B cell (primary cell): ENCODE data around the gene BTBD17. TPM values are rescaled to one million over a fixed set of nuclear protein-coding genes. Genes with fewer than 3 reads are reported as not detected.

ENCODE experiments used
- ATAC-seq: fragments of 200-7000 bp; cut with Tn5 transposase; one replicate; pipeline ENCODE4 v1.10.0; 2021; ENCODE audit warnings: low read depth, mild to moderate bottlenecking, moderate number of reproducible peaks, moderate library complexity
- CTCF ChIA-PET: fragments of 350-600 bp; sonication (Branson Sonifier 250); formaldehyde crosslinking; loops from one replicate; lab custom pipeline; 2021; ENCODE audit warnings: antibody characterized with exemption, inconsistent platforms; lab: Charles Lee
- POLR2A ChIA-PET: fragments of 350-600 bp; sonication (Branson Sonifier 250); formaldehyde crosslinking; loops from one replicate; lab custom pipeline; 2021; ENCODE audit warnings: antibody characterized with exemption; lab: Charles Lee
- DNase-seq: peaks from one replicate; pipeline ENCODE4 v3.0.0; 2013
- H2AFZ ChIP-seq: 2 replicates; pipeline ENCODE4 v1.6.1; 2012; ENCODE audit warnings: mild to moderate bottlenecking, low read depth, low read length; ENCODE audit not compliant: insufficient read depth, poor library complexity, severe bottlenecking
- H3K27ac ChIP-seq, 2 donors: 1 replicate in 1 of 2; 2 replicates in 1 of 2; pipeline ENCODE4 v1.5.1; 2012 to 2013; ENCODE audit warnings: low read length in 2 of 2, mild to moderate bottlenecking in 2 of 2, moderate library complexity in 1 of 2
- H3K27me3 ChIP-seq, 4 experiments: fragments of 200-600 bp in 1 of 4; sonication (generic) in 1 of 4; replicated peaks in 1 of 4; 1 replicate in 2 of 4; 2 replicates in 2 of 4; pipeline versions ENCODE4 v1.6.1 to v1.7.0; 2013 to 2016; ENCODE audit warnings: low read length in 3 of 4, mild to moderate bottlenecking in 2 of 4, mixed read lengths in 1 of 4, moderate library complexity in 1 of 4; ENCODE audit not compliant: insufficient read depth in 4 of 4, control insufficient read depth in 3 of 4; ENCODE audit errors: control extremely low read depth in 1 of 4
- H3K36me3 ChIP-seq, 2 experiments: replicated peaks in 1 of 2; 1 replicate in 1 of 2; 2 replicates in 1 of 2; pipeline versions ENCODE4 v1.6.1 to v1.7.1; 2013; ENCODE audit warnings: low read length in 1 of 2; ENCODE audit not compliant: insufficient read depth in 2 of 2, control insufficient read depth in 1 of 2; ENCODE audit errors: control extremely low read depth in 1 of 2, extremely low read depth in 1 of 2
- H3K4me1 ChIP-seq, 2 donors: fragments of 200-600 bp in 1 of 2; sonication (generic) in 1 of 2; 1 replicate in 1 of 2; 2 replicates in 1 of 2; pipeline versions ENCODE4 v1.5.1 to v1.6.1; 2013 to 2017; ENCODE audit warnings: low read length in 2 of 2; ENCODE audit not compliant: control insufficient read depth in 2 of 2, insufficient read depth in 2 of 2
- H3K4me2 ChIP-seq: replicated peaks from 2 replicates; pipeline ENCODE3; 2012; ENCODE audit warnings: mild to moderate bottlenecking, low read depth, low read length; ENCODE audit not compliant: poor library complexity, severe bottlenecking
- H3K4me3 ChIP-seq, 5 experiments: fragments of 200-600 bp in 1 of 5; sonication (generic) in 1 of 5; 1 replicate in 3 of 5; 2 replicates in 2 of 5; pipeline versions ENCODE4 v1.5.1 to v1.7.0; 2011 to 2016; ENCODE audit warnings: low read length in 4 of 5, mild to moderate bottlenecking in 4 of 5, low read depth in 2 of 5, control low read depth in 1 of 5, moderate library complexity in 1 of 5; ENCODE audit not compliant: insufficient read depth in 1 of 5; ENCODE audit errors: control extremely low read depth in 1 of 5, extremely low read depth in 1 of 5
- H3K79me2 ChIP-seq: fragments of 200-600 bp; sonication (generic); one replicate; pipeline ENCODE4 v1.6.0; 2016; ENCODE audit warnings: low read length; ENCODE audit not compliant: control insufficient read depth, insufficient read depth
- H3K9ac ChIP-seq: fragments of 200-600 bp; sonication (generic); 2 replicates; pipeline ENCODE4 v1.6.1; 2017; ENCODE audit warnings: mild to moderate bottlenecking, low read length, moderate library complexity
- H3K9me3 ChIP-seq, 3 donors: one replicate each; pipeline versions ENCODE4 v1.6.1 to v1.7.1; 2013; ENCODE audit warnings: low read length in 2 of 3; ENCODE audit not compliant: control insufficient read depth in 2 of 3, insufficient read depth in 1 of 3; ENCODE audit errors: control extremely low read depth in 1 of 3
- H4K20me1 ChIP-seq: 2 replicates; pipeline ENCODE4 v1.6.0; 2012; ENCODE audit warnings: mild to moderate bottlenecking, low read length; ENCODE audit not compliant: insufficient read depth, control insufficient read depth, poor library complexity, severe bottlenecking
- H3K27ac Mint-ChIP-seq: one replicate; pipeline ENCODE4 v1.8.0; 2021; ENCODE audit warnings: mixed read lengths
- H3K27me3 Mint-ChIP-seq: one replicate; pipeline ENCODE4 v1.8.0; 2021; ENCODE audit warnings: mixed read lengths
- H3K4me1 Mint-ChIP-seq: one replicate; pipeline ENCODE4 v1.8.0; 2021; ENCODE audit warnings: mixed read lengths
- H3K4me3 Mint-ChIP-seq: one replicate; pipeline ENCODE4 v1.8.0; 2021; ENCODE audit warnings: mixed read lengths
- H3K9me3 Mint-ChIP-seq: one replicate; pipeline ENCODE4 v1.8.0; 2022; ENCODE audit warnings: mixed read lengths; ENCODE audit not compliant: insufficient read depth
- CTCF ChIP-seq: fragments of 200-600 bp; IDR thresholded peaks from one replicate; pipeline ENCODE4 v1.8.0; 2022; ENCODE audit warnings: antibody characterized with exemption, mild to moderate bottlenecking
- EZH2 ChIP-seq: IDR thresholded peaks from 2 replicates; pipeline ENCODE4 v1.6.1; 2012; ENCODE audit warnings: borderline replicate concordance, low read depth, mild to moderate bottlenecking, moderate library complexity, low read length; ENCODE audit not compliant: insufficient read depth, poor library complexity, severe bottlenecking
- WGBS: methylation state at CpG from one replicate; pipeline ENCODE4 v1.1.5; 2013; ENCODE audit warnings: missing lambda C conversion rate; ENCODE audit not compliant: insufficient coverage; 5-methylcytosine and 5-hydroxymethylcytosine counted together
- intact Hi-C: fragments of 100-400 bp; cut with micrococcal nuclease; formaldehyde crosslinking; loops from one replicate; pipeline ENCODE4 v1.10.0; 2022
- polyA plus RNA-seq: library from polyadenylated mRNA; depleted of rRNA; stranded (reverse); fragments of >200 nt; gene quantifications from 2 replicates; pipeline ENCODE4 v1.2.3, GENCODE V29; 2012
- total RNA-seq, 2 donors: library from RNA; stranded (reverse); fragments of 120-200 nt in 1 of 2; gene quantifications; 1 replicate in 1 of 2; 2 replicates in 1 of 2; pipeline versions ENCODE4 v1.2.3 to v1.2.4, GENCODE V29; 2013 to 2022

BTBD17 gene
- total and polyA plus RNA-seq, 2 donors (not counting 1 experiment from before 2014, with no cell fraction given): not detected

DNA sequence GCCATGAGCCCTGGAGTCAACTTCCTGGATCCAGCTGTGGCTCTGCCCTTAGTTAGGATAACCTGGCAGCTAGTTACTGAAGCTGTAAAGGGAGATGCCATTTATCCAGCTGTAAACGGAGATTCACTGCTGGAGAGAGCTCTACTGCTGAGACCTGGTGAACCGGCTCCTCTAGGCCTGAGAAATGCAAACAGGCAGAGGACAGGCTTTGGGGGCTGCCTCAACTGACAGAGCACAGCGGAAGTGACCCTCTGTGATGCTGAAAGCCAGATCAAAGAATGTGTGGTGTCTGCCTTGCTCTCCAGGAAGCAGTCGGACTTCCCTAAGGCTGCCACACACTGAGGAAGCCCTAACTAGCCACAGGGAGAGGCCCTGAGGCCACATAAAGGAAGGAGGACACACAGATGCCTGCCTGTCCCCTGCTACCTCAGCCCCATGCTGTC lies 48.4 kb upstream of the BTBD17 start:
- Histone ChIP-seq H3K79me2 (no peaks in the 10 kb centered on the region), H3K27me3 (no peaks in the 10 kb centered on the region), H3K36me3 (no peaks in the 10 kb centered on the region), H4K20me1 (no peaks in the 10 kb centered on the region), H3K27ac (no peak overlapping the region), H3K9me3 (peaks cover 0 to 4% (median 0%) of the 10 kb centered on the region in 3 donors), H2AFZ (no peak overlapping the region), H3K9ac (no peak overlapping the region), H3K4me1 (no peaks in the 10 kb centered on the region), H3K4me2 (no peak overlapping the region), H3K4me3 (no peak overlapping the region)
- no peak for DNase-seq
- Mint-ChIP-seq H3K4me3 (no peak overlapping the region), H3K9me3 (no peaks in the 10 kb centered on the region), H3K4me1 (no peaks in the 10 kb centered on the region), H3K27ac (no peak overlapping the region), H3K27me3 (peaks cover 10% of the 10 kb centered on the region)
- ChIA-PET POLR2A (no interaction called here), CTCF (interaction anchor here (1.1 kb wide), 1 partner anchor 47 kb away, joined by 3 read pairs; no protein-coding TSS in a partner anchor)
- ATAC-seq: no peak
- intact Hi-C loops: no loop called here
- WGBS: 64% methylated on average over 4 of the region's 4 CpGs
- TF ChIP-seq EZH2 (no peak), CTCF (no peak)

- CTCF ChIA-PET: no interaction called here
- intact Hi-C loops: no loop called here
- peaks cover 14% of the 10 kb centered on the region for H3K27me3 Mint-ChIP-seq
- WGBS: 100% methylated on average over 1 of the region's 4 CpGs
- no peaks in the 10 kb centered on the region for H3K27me3 ChIP-seq
- H3K36me3 ChIP-seq: no peaks in the 10 kb centered on the region
- H3K9me3 ChIP-seq: peaks cover 0 to 4% (median 0%) of the 10 kb centered on the region in 3 donors
- no peaks in the 10 kb centered on the region for H3K4me1 ChIP-seq
- no peak overlapping the region for H3K9ac ChIP-seq
- no peaks in the 10 kb centered on the region for H3K79me2 ChIP-seq
- no peak overlapping the region for H3K27ac ChIP-seq
- no peak overlapping the region for H3K4me3 Mint-ChIP-seq
- DNase-seq (no peak), ATAC-seq (no peak)
- POLR2A ChIA-PET: no interaction called here
- TF ChIP-seq CTCF (no peak), EZH2 (no peak)
- no peaks in the 10 kb centered on the region for H3K4me1 Mint-ChIP-seq
- no peak overlapping the region for H3K27ac Mint-ChIP-seq
- no peak overlapping the region for H2AFZ ChIP-seq
- H4K20me1 ChIP-seq: no peaks in the 10 kb centered on the region
- no peak overlapping the region for H3K4me2 ChIP-seq
- no peaks in the 10 kb centered on the region for H3K9me3 Mint-ChIP-seq
- no peak overlapping the region for H3K4me3 ChIP-seq
These were observed 47.1 kb upstream of the BTBD17 start for GRCh38 chr17:74408815-74409214.
